Caco-2 (cell line): ENCODE results near the gene XRN2. TPM values are rescaled to one million over a fixed set of nuclear protein-coding genes. Genes with fewer than 3 reads are reported as not detected.

Experiments
- BruUV-seq: library from RNA; stranded (reverse); fragments of 400-500 nt; replicated peaks from 2 replicates; lab custom pipeline; 2021; lab: Mats Ljungman, UMichigan
- CTCF ChIA-PET: fragments of 300-600 bp; sonication (Branson Sonifier 250); formaldehyde crosslinking; loops from one replicate; lab custom pipeline; 2022; ENCODE audit warnings: antibody characterized with exemption; lab: Charles Lee
- POLR2A ChIA-PET: fragments of 300-600 bp; sonication (Branson Sonifier 250); formaldehyde crosslinking; loops from one replicate; lab custom pipeline; 2022; ENCODE audit warnings: antibody characterized with exemption; lab: Charles Lee
- DNase-seq, 2 experiments: peaks; one replicate each; pipeline versions ENCODE4 v3.0.0 to v3.0.0-alpha.2; 2020 to 2022
- H3K27me3 ChIP-seq: replicated peaks from 2 replicates; pipeline ENCODE4 v1.6.0; 2011; ENCODE audit warnings: low read length; ENCODE audit not compliant: control insufficient read depth, insufficient read depth
- H3K36me3 ChIP-seq: 2 replicates; pipeline ENCODE4 v1.5.1; 2011; ENCODE audit warnings: low read length; ENCODE audit not compliant: control insufficient read depth, insufficient read depth
- H3K4me1 ChIP-seq: fragments of 250-450 bp; sonication (Bioruptor Pico); 2 replicates; pipeline ENCODE4 v1.5.1; 2020; ENCODE audit warnings: mild to moderate bottlenecking
- H3K4me3 ChIP-seq: 2 replicates; pipeline ENCODE4 v1.5.1; 2011; ENCODE audit warnings: low read depth, mild to moderate bottlenecking, control low read depth, low read length
- H3K9me3 ChIP-seq: fragments of 250-450 bp; sonication (Bioruptor Pico); 2 replicates; pipeline ENCODE4 v1.5.1; 2020; ENCODE audit warnings: mild to moderate bottlenecking, moderate library complexity
- H3K27ac Mint-ChIP-seq: one replicate; pipeline ENCODE4 v1.8.0; 2022; ENCODE audit warnings: mixed read lengths; ENCODE audit not compliant: unreplicated experiment
- H3K27me3 Mint-ChIP-seq: one replicate; pipeline ENCODE4 v1.8.0; 2022; ENCODE audit warnings: mixed read lengths; ENCODE audit not compliant: insufficient read depth, unreplicated experiment
- H3K36me3 Mint-ChIP-seq: one replicate; pipeline ENCODE4 v1.8.0; 2022; ENCODE audit warnings: mild to moderate bottlenecking, mixed read lengths; ENCODE audit not compliant: insufficient read depth, unreplicated experiment
- H3K4me1 Mint-ChIP-seq: one replicate; pipeline ENCODE4 v1.8.0; 2022; ENCODE audit warnings: low read depth, mixed read lengths; ENCODE audit not compliant: unreplicated experiment
- H3K4me3 Mint-ChIP-seq: one replicate; pipeline ENCODE4 v1.8.0; 2022; ENCODE audit warnings: mild to moderate bottlenecking, moderate library complexity, mixed read lengths; ENCODE audit not compliant: unreplicated experiment
- H3K9me3 Mint-ChIP-seq: one replicate; pipeline ENCODE4 v1.8.0; 2022; ENCODE audit warnings: mixed read lengths; ENCODE audit not compliant: unreplicated experiment
- intact Hi-C: fragments of 100-400 bp; cut with micrococcal nuclease; formaldehyde crosslinking; loops from one replicate; pipeline ENCODE4 v1.10.0; 2022; ENCODE audit not compliant: unreplicated experiment
- total RNA-seq: library from RNA; stranded (reverse); gene quantifications from 2 replicates; pipeline ENCODE4 v1.2.3, GENCODE V29; 2022
- TF ChIP-seq, protein P1 (sequence below), 2 experiments: fragments of 200-600 bp in 1 of 2; IDR thresholded peaks; 1 replicate in 1 of 2; 2 replicates in 1 of 2; pipeline versions ENCODE4 v1.5.1 to v1.8.0; 2011 to 2022; ENCODE audit warnings: antibody characterized with exemption in 1 of 2, control low read depth in 1 of 2, inconsistent platforms in 1 of 2, low read depth in 1 of 2, low read length in 1 of 2, mild to moderate bottlenecking in 1 of 2, moderate library complexity in 1 of 2; ENCODE audit not compliant: insufficient read depth in 1 of 2, severe bottlenecking in 1 of 2, unreplicated experiment in 1 of 2

XRN2 gene
- total RNA-seq, 1 experiment from 2014 or later: 86.3 TPM

DNA sequence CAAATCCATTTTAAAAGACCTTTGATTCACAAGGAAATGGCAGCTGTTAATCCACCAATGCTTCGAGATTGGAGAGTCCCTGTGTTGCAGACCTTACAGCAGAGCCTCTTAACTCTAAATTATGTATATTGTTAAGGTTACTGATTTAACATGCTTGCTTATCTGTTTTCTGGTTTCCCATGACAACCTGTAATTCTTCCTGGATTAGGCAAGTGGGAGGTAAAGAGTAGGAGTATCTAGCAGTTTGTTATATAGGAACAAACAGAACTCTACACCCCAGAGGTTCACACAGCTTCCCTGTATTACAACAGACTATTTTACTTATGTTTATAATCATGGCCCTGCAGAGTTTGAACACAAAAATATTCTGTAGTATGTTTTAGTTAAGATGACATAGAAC, 54.7 kb downstream of the XRN2 start:
- H3K36me3 Mint-ChIP-seq: peaks cover 43% of the 10 kb centered on the region
- ChIA-PET CTCF (no interaction called here), POLR2A (no interaction called here)
- Histone ChIP-seq H3K36me3 (peaks cover 1% of the 10 kb centered on the region; the same call in 1 of the 2 replicates), H3K4me3 (no peak overlapping the region), H3K4me1 (peaks cover 9% of the 10 kb centered on the region; the same call in 1 of the 2 replicates), H3K27me3 (no peaks in the 10 kb centered on the region), H3K9me3 (no peaks in the 10 kb centered on the region)
- BruUV-seq: no TSS peak
- H3K4me1 Mint-ChIP-seq: peaks cover 8% of the 10 kb centered on the region
- intact Hi-C loops: no loop called here
- peak in 1 of 2 experiments; percentile 21 for DNase-seq
- H3K4me3 Mint-ChIP-seq: no peak overlapping the region
- no peaks in the 10 kb centered on the region for H3K9me3 Mint-ChIP-seq
- TF ChIP-seq, protein P1, sequence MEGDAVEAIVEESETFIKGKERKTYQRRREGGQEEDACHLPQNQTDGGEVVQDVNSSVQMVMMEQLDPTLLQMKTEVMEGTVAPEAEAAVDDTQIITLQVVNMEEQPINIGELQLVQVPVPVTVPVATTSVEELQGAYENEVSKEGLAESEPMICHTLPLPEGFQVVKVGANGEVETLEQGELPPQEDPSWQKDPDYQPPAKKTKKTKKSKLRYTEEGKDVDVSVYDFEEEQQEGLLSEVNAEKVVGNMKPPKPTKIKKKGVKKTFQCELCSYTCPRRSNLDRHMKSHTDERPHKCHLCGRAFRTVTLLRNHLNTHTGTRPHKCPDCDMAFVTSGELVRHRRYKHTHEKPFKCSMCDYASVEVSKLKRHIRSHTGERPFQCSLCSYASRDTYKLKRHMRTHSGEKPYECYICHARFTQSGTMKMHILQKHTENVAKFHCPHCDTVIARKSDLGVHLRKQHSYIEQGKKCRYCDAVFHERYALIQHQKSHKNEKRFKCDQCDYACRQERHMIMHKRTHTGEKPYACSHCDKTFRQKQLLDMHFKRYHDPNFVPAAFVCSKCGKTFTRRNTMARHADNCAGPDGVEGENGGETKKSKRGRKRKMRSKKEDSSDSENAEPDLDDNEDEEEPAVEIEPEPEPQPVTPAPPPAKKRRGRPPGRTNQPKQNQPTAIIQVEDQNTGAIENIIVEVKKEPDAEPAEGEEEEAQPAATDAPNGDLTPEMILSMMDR (IDR thresholded peaks at IDR 0.05; ENCODE audit: insufficient read depth in 1 of 2, low read depth in 1 of 2, low read length in 1 of 2, severe bottlenecking in 1 of 2, unreplicated experiment in 1 of 2): no peak
- no peak overlapping the region for H3K27ac Mint-ChIP-seq
- no peaks in the 10 kb centered on the region for H3K27me3 Mint-ChIP-seq

DNA sequence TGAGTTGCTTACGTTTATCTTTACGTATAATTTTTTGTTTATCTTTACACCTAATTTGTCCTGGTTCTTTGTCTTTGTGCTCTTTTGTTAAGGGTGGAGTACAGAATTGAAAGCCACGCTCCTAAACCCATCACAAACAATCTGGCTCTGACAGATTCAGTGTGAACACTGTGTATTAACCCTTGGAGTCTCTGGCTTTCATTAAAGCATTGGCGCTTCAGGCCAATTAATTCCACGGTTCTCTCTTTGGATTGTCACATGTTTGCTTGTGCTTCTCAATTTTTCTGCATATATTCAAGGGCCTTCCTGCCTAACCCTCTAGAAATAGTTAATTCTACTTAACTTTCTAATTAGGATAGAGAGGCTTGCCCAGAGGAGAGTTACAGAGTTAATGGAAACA, 55.6 kb downstream of the XRN2 start:
- POLR2A ChIA-PET: no interaction called here
- intact Hi-C loops: no loop called here
- BruUV-seq: no TSS peak
- Histone ChIP-seq H3K9me3 (no peaks in the 10 kb centered on the region), H3K27me3 (no peaks in the 10 kb centered on the region), H3K36me3 (peaks cover 1% of the 10 kb centered on the region; the same call in 1 of the 2 replicates), H3K4me1 (peaks cover 9% of the 10 kb centered on the region; the same call in 1 of the 2 replicates), H3K4me3 (no peak overlapping the region)
- CTCF ChIA-PET: no interaction called here
- Mint-ChIP-seq H3K27me3 (no peaks in the 10 kb centered on the region), H3K27ac (no peak overlapping the region), H3K4me1 (peaks cover 8% of the 10 kb centered on the region), H3K4me3 (no peak overlapping the region), H3K36me3 (peaks cover 52% of the 10 kb centered on the region), H3K9me3 (no peaks in the 10 kb centered on the region)
- TF ChIP-seq, protein P1 (IDR thresholded peaks at IDR 0.05; ENCODE audit: insufficient read depth in 1 of 2, low read depth in 1 of 2, low read length in 1 of 2, severe bottlenecking in 1 of 2, unreplicated experiment in 1 of 2): no peak
- no peak for DNase-seq

GRCh38 chr20:21360705-21361104, 57.6 kb downstream of the XRN2 start:
- BruUV-seq: no TSS peak
- Mint-ChIP-seq H3K4me3 (no peak overlapping the region), H3K27ac (no peak overlapping the region), H3K9me3 (no peaks in the 10 kb centered on the region), H3K36me3 (peaks cover 58% of the 10 kb centered on the region), H3K4me1 (peaks cover 8% of the 10 kb centered on the region), H3K27me3 (no peaks in the 10 kb centered on the region)
- Histone ChIP-seq H3K27me3 (no peaks in the 10 kb centered on the region), H3K9me3 (no peaks in the 10 kb centered on the region), H3K4me3 (no peak overlapping the region), H3K4me1 (peaks cover 9% of the 10 kb centered on the region; the same call in 1 of the 2 replicates), H3K36me3 (peaks cover 1% of the 10 kb centered on the region; the same call in 1 of the 2 replicates)
- TF ChIP-seq, protein P1 (IDR thresholded peaks at IDR 0.05; ENCODE audit: insufficient read depth in 1 of 2, low read depth in 1 of 2, low read length in 1 of 2, severe bottlenecking in 1 of 2, unreplicated experiment in 1 of 2): no peak
- intact Hi-C loops: no loop called here
- ChIA-PET CTCF (no interaction called here), POLR2A (no interaction called here)
- DNase-seq: no peak
